Sigmoid colon (tissue), 3 donors: ENCODE data around the gene CREB1.

Source experiments
- CTCF ChIP-seq, 4 experiments: fragments of 450-650 bp in 3 of 4; fragments of 200-600 bp in 1 of 4; IDR thresholded peaks; one replicate each; pipeline ENCODE4 v1.5.1; 2016 to 2019; ENCODE audit warnings: antibody characterized with exemption in 4 of 4, mild to moderate bottlenecking in 3 of 4, moderate library complexity in 2 of 4
- POLR2A ChIP-seq, 2 donors: fragments of 450-650 bp; IDR thresholded peaks; one replicate each; pipeline ENCODE4 v1.6.1; 2016; ENCODE audit warnings: antibody characterized with exemption in 2 of 2, mild to moderate bottlenecking in 2 of 2, moderate library complexity in 2 of 2

GRCh38 chr2:207612714-207613113 is 83.0 kb downstream of the CREB1 start:
- TF ChIP-seq POLR2A (IDR thresholded peaks at IDR 0.05) (no peak), CTCF (IDR thresholded peaks at IDR 0.05) (no peak)
